Dedifferentiated amniotic fluid mesenchymal stem cell (primary cell): ENCODE measurements around the gene MAN1B1.

Source experiments
- DNase-seq: peaks from one replicate; pipeline ENCODE4 v3.0.0-alpha.2; 2016; ENCODE audit errors: extremely low spot score

MAN1B1 gene

GRCh38 chr9:137084526-137084925, 2.3 kb upstream of the MAN1B1 start:
- DNase-seq = no peak

DNA sequence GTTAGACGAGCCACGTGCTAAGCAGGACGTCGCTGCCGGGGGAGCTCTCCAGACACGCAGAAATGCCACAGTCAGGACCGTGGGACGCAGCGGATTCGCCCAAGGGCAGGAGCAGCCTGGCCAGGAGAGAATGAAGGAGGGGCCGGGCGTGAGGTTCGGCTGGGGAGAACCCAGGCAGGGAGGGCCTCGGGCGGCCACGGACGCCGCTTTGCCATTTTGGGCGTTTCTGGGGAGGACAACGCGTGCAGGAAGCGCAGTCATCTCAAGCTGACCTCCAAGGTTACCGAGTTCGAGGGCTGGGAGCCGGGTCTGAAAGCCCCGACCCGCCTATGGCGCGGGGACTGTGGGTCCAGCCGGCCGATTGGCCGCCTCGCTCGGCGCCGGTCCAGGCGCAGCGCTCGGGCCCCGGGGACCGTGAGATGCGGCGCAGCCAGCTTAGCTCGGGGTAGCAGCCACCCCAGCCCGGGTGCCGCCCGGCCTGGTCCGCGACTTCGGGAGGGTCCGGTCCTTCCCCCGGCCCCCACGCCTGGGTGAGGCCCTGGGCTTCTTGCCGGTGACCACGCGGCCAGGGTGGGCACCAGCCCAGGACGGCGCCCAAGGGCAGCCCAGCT, 760 bp upstream of the MAN1B1 start:
- DNase-seq = no peak

DNA sequence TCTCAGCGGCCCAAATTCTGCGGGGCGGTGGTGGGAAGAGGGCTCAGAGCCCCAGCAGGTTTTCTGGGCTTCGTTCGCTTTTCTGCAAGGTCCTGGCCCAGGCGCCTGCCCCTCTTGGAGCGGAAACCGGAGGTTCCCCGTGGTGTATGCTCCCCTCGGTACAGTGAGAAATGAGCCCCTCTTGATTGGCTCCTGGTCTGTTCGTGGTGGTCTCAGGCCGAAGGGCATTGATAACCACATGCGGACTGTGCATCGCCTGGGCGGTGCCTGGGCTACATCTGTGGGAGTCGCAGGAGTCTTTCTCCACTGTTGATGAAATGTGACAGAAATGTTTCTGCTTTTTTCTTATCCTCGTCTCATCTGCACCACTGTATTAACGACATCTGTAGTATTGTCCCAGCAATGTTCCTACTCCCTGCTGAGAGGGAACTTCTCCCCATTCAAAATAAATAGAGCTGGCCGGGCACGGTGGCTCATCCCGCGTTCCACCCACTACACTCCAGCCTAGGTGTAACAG, 682 bp downstream of the MAN1B1 start:
- no peak for DNase-seq

- no peak for DNase-seq
Measured at GRCh38 chr9:137088121-137088520, 1.3 kb downstream of the MAN1B1 start.

DNA sequence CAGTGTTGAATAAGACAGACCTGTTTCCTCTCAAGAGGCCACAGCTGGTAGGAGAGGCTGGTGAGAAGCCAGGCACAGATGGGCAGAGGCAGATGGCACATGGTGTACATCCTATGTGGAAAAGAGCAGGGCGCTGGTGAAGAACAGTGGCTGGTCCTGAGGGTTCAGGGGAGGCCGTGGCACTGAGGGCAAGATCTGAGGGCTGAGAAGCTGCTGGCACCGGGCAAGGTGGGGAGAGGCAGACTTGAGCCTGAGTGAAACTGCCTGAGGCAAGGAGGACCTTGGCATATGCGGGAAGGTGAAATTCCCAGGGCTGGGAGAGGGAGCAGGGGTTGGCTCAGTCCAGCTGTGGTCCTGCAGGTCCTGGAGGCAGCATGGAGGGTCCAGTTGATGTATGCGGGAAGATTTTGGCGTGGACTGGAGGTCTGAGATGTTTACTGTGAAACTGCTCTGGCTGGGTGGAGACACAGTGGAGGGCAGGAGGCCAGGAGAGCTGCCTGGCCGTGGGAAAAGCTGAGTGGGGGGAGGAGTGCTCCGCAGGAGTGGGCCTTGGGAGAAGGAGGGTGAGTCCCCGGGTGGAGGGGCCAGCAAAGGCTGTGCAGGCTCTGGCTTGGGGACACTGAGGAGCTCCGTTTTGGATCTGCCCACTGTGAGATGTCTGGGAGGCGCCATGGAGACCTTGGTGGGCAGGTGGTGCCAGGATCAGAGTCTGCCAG, 2.6 kb downstream of the MAN1B1 start:
- no peak for DNase-seq

GRCh38 chr9:137095664-137096517, 9.1 kb downstream of the MAN1B1 start:
- DNase-seq = no peak

GRCh38 chr9:137096785-137097546, 10.2 kb downstream of the MAN1B1 start:
- DNase-seq = no peak

GRCh38 chr9:137097761-137098462, 11.1 kb downstream of the MAN1B1 start:
- DNase-seq = no peak

- DNase-seq = no peak
Measured at GRCh38 chr9:137099231-137099630, 12.4 kb downstream of the MAN1B1 start.

DNA sequence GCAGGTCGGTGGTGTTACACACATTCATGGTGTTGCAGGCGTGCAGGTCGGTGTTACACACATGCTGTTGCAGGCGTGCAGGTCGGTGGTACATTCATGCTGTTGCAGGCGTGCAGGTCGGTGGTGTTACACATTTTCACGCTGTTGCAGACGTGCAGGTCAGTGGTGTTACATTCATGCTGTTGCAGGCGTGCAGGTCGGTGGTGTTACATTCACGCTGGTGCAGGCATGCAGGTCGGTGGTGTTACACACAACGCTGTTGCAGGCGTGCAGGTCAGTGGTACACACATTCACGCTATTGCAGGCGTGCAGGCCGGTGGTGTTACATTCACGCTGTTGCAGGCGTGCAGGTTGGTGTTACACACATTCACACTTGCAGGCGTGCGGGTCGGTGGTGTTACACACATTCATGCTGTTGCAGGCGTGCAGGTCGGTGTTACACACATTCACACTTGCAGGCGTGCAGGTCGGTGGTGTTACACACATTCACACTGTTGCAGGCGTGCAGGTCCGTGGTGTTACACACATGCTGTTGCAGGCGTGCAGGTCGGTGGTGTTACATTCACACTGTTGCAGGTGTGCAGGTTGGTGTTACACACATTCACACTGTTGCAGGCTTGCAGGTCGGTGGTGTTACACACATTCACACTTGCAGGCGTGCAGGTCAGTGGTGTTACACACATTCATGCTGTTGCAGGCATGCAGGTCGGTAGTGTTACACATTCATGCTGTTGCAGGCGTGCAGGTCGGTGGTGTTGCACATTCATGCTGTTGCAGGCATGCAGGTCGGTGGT, 16.6 kb downstream of the MAN1B1 start:
- DNase-seq = no peak

DNA sequence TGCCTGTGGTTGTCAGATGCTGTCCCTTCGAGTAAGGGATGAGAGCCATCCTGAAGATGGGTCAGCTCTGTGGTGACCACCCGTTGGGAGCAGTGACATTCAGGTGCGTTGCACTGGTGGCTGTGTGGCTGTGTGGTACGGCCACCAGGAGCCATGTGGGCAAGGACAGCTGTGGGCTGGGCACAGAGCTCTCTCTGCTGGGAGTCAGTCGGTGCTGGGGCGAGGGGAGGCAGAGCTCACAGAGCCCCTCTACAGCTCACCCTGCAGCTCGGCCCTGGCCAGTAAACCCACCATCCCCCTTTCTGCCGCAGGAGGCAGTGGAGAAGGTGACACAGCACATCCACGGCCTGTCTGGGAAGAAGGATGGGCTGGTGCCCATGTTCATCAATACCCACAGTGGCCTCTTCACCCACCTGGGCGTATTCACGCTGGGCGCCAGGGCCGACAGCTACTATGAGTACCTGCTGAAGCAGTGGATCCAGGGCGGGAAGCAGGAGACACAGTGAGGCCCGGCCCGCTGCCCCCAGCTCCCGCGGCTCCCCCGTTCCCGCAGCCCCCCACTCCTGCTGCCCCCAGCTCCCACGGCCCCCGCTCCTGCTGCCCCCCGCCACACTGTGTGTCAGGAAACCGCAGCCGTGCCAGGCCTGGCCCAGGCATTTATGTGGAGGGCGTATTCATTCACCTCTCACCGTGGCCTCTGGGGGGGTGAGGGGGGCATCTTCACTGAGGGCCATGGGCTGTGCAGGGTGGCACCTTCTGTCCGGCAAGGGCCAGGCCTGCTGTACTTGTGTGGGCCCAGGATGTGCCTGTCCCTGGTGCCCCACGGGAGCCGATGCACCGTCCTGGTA, 19.3 kb downstream of the MAN1B1 start:
- no peak for DNase-seq

GRCh38 chr9:137106662-137107250, 20.0 kb downstream of the MAN1B1 start:
- no peak for DNase-seq

DNA sequence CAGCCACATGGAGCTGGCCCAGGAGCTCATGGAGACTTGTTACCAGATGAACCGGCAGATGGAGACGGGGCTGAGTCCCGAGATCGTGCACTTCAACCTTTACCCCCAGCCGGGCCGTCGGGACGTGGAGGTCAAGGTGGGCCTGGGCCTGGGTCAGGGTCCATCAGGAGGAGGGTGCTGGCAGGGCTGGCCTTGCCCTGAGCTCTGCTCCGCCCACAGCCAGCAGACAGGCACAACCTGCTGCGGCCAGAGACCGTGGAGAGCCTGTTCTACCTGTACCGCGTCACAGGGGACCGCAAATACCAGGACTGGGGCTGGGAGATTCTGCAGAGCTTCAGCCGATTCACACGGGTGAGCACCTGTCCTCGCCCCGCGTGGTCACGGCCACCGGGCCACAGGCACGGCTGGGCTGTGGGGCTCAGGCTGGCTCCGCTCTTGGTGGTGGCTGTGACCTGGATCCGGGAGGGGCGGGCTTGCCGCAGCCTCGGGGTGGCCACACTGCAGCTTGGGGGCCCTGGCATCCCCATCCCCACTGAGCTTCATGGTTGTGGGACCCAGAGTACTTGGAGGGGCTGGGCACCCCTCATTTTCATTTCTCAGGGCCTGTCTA, 20.6 kb downstream of the MAN1B1 start:
- no peak for DNase-seq

DNA sequence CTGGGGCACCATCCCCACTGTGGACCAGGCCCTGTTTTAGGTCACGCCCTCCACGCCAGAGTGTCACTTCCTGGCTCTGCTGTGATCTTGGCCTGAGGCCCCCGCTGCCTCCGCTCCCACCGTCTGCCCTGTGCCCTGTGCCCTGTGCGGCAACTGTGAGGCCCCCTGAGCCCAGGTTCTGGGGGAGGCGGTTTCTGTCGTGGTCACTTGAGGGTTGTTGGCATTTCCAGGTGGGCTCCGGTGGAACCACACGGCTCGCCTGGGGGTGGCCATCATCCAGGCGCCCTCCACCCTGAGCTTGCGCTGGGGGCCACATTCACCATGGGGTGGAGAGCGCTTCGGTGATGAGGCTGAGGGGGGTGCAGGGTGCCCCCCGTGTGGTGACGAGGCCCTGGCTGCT, 21.2 kb downstream of the MAN1B1 start:
- no peak for DNase-seq

- DNase-seq = no peak
Measured at GRCh38 chr9:137108608-137109249, 21.9 kb downstream of the MAN1B1 start.

DNA sequence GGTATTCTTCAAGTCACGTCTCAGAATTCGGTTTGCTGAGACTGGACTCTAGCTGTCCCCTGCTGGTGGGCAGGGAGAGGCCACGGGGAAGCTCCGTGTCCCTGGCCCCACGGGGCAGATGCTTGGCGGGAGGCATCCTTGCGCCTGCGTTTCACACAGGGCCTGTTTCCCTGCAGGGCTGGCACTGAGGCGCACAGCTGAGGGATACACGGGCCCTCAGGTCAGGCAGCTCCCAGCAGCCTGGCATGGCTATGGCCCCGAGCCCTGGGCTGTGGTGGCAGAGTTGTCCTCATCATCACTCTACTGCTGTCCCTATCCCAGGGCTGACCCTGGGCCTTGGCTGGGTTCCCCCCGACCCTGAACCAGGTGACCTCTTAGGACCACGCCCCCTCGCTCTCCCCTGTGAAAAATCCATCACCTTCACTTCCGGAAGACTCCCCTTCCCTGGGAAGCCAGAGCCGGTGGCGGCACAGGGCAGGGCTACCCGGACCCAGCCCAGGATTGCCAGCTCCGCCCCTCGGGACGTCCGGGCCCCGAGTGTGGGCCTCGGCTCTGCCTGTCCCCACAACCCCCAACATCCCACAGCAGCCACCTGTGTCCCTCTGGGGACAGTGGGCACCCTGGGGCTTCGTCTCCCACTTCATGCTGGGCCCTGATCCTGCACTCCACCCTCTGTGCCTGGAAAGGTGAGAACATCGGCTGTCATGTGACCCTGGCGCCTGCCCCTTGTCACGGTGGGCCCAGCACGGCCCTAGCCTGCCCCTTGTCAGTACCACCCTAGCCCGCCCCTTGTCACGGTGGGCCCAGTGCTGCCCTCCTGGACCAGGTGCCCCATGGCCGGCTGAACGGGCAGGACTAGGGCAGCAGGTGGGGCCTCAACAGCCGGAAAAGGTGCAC, 22.7 kb downstream of the MAN1B1 start:
- DNase-seq = no peak
